HL-60/S4 (cell line): ENCODE results near the gene GRAMD4.

Experiments used
- in situ Hi-C: fragments of 300-500 bp; cut with MboI; formaldehyde crosslinking; loops from 2 replicates; pipeline ENCODE4 v1.14.3; 2022; ENCODE audit warnings: low sequenced_read_pairs

GRAMD4 gene

DNA sequence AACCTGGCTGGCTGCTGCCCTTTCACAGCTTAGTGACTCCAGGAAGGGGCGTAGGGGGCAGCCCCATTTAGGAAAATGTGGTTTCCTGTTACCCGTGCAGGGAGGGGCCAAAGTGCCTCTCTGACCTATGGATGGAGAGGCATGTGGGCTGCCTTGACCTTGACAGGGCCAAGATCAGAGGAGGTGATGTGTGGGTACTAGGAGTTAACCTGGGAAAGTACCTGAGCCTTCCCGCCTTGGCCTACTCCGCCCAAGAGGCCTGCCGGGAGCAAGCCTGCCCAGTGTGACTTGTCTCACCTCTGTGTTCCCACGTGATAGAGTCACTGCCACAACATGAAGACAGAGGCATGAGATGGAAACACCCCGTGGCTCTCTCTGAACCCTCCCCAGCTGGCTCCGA is 33.4 kb downstream of the GRAMD4 start:
- in situ Hi-C loops = no loop called here

GRCh38 chr22:46654426-46654825 is 34.2 kb downstream of the GRAMD4 start:
- in situ Hi-C loops = no loop called here

- in situ Hi-C loops = no loop called here
These were observed 34.9 kb downstream of the GRAMD4 start for GRCh38 chr22:46654927-46655595.

DNA sequence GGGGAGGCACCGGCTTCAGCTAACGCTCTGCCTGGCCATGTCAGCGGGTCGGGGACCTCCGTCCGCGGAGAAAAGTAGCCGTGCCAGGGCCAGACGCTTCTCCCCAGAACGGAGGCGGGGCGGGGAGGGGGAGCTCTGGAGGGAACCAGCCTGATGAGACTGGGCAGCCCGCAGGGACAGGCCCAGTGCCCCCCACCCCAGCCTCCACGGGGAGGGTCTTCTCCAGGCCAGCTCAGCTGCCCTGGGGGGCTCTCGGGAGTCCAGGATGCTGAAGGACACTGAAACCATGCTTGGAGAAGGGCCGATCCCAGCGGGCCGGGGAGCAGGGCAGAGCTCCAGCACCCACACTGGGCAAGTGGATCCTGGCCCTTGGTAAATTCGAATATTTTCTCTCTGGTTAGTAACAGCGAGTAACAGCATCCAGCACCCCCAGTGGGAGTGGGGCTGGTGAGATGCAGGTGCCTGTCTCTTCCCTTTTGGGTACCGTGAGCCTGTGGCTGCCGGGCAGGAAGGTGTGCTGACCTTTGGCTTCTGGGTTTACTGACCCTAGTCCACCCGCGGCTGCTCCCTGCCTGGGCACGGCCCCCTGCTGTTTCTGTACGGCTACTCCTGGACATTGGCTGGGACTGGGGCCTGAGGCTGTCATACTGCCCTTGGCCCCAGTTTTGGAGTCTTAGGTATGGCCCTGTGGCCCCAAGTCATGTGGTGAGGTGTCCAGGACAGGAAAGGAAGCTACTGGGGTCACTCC is 35.8 kb downstream of the GRAMD4 start:
- in situ Hi-C loops = no loop called here

- in situ Hi-C loops = no loop called here
These were observed 36.9 kb downstream of the GRAMD4 start for GRCh38 chr22:46656856-46657654.

DNA sequence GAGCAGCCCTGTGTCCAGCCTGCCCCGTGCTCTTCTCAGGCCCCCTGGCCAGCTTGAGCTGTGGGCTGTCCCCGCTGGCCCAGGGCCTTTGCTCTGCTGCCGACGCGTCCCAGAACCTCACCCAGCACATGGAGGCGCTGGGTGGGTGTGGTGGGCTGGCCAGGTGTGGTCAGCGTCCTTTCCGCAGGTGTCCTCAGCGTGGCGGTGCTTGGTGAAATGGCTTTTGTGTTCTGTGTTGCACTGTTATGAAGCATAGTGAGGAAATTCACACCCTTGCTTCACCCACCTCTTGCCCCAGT is 37.4 kb downstream of the GRAMD4 start:
- in situ Hi-C loops = no loop called here

- in situ Hi-C loops = no loop called here
These were observed 38.1 kb downstream of the GRAMD4 start for GRCh38 chr22:46657996-46658947.

DNA sequence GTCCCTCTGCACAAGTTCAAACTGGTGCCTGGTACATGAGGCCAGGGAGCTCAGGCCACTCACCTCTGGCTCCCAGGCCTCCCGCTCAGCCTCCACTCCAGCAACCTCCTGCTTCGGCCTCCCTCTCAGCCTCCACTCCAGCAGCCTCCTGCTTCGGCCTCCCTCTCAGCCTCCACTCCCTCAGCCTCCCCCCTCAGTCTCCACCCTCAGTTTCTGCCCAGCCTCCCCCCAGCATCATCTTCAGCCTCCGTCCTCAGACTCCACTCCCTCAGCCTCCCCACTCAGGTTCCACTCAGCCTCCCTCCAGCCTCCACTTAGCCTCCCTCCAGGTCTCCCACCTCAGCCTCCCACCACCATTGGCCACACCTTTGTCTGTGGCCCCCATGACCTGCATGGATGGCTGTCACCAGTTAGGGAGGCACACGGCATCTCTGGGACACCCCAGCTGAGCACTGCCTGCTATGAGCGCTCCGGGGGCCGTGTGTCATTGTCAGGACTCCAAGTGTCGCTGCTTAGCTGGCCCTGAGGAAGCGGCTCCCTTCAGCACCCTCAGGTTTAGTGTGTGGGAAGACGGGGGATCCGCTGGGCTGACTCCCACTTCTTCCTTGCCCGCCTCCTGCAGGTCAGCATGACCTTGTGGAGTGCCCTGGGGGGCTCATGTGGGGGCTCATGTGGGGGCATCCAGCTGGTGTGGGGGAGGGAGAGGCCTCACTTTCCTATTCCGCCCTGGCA is 39.0 kb downstream of the GRAMD4 start:
- in situ Hi-C loops = no loop called here

- in situ Hi-C loops = no loop called here
These were observed 39.6 kb downstream of the GRAMD4 start for GRCh38 chr22:46659791-46660186.

DNA sequence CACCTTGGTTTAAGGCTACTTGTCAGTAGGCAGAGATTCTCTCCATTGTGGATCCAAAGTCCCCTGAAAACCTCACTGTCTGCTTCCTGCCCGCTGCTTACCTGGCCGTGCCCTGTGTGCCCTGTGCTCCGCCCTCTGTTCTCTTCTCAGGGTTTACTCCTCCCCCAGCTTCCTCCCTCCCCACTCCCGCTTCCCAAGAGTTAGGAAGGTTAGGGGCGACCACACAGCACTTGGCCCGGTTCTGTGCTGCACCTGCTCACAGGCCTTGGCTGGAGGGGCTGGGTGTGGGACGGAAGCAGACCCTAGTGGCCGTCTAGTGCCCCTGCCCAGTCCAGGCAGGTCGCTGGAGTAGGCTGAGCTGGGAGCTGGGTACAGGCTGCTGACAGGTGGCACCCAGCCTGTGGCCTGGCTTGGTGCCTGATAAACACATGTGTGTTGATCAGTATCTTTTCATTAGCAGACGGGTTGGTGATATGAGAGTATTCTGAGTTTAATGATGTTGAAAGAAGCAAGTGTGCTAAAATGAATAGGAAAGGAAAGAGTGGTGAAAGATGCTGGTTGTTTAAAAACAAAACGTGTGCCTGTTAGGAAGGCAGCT is 40.5 kb downstream of the GRAMD4 start:
- in situ Hi-C loops = no loop called here

GRCh38 chr22:46661221-46661851 is 41.1 kb downstream of the GRAMD4 start:
- in situ Hi-C loops = no loop called here

- in situ Hi-C loops = no loop called here
These were observed 42.0 kb downstream of the GRAMD4 start for GRCh38 chr22:46662226-46662625.

- in situ Hi-C loops = no loop called here
These were observed 42.8 kb downstream of the GRAMD4 start for GRCh38 chr22:46663001-46663400.

GRCh38 chr22:46663436-46664100 is 43.4 kb downstream of the GRAMD4 start:
- in situ Hi-C loops = no loop called here

- in situ Hi-C loops = no loop called here
These were observed 44.2 kb downstream of the GRAMD4 start for GRCh38 chr22:46664301-46664855.

- in situ Hi-C loops = no loop called here
These were observed 45.0 kb downstream of the GRAMD4 start for GRCh38 chr22:46665151-46665695.

DNA sequence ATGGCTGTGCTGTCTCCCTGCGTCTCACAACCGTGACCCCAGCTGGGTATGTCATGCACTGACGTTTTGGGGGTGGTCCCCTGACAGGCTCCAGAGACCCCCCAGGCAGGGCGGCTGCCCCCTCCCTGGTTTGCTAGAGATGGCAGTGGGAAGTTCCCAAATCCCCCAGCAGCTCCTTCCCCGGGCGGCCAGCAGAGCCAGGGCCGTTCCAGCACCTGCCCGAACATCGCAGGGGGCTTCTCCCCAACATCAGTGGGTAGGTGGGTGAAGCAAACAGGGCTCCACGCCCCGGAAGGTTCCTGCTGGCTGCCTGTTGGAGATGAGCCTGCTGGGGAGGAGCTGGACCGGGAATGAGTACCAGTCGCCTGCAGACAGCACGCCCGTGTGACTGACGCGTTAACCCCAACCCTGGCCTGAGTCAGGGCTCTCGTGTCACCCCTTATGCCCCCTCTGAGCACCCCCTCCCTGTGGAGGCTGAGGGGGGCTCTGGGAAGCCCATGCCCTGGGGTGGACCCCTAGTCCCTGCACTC is 45.6 kb downstream of the GRAMD4 start:
- in situ Hi-C loops = no loop called here
